Renal cortical epithelial cell (primary cell): ENCODE measurements around the gene C2CD4C. TPM values are rescaled to one million over a fixed set of nuclear protein-coding genes. Genes with fewer than 3 reads are reported as not detected.
"Not testable (repeated sequence)": the region's sequence is repeated elsewhere in the genome, so short reads cannot be mapped to it uniquely, and the experiment has no call there.

ENCODE experiments used
- DNase-seq: peaks from one replicate; pipeline ENCODE4 v3.0.0-alpha.2; 2011; ENCODE audit warnings: low read depth
- total RNA-seq: library from RNA; depleted of rRNA; stranded (reverse); fragments of >200 nt; gene quantifications from 2 replicates; pipeline ENCODE4 v1.2.3, GENCODE V29; 2014

Gene C2CD4C
- total RNA-seq, 1 donor from 2014 or later, result 0.20 TPM

- DNase-seq, result no peak
Measured at GRCh38 chr19:400976-401865, 7.7 kb downstream of the C2CD4C start.

DNA sequence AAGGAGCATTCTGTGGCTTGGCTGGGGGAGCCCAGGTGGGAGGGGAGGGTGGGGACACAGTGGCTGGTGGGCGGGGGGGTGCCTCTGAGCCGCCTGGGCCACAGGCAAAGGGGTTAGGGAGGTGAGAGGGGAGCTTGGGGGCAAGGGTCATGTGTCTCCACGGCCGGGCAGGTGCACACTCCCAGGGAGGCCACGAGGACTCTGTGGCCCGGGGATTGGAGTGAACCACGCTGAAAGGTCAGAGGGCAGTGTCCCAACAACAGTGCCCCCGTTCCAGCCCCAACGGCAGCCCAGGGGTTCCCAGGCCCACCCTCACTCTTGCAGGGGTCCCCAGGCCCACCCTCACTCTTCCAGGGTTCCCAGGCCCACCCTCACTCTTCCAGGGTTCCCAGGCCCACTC lies 9.6 kb downstream of the C2CD4C start:
- no peak for DNase-seq

DNA sequence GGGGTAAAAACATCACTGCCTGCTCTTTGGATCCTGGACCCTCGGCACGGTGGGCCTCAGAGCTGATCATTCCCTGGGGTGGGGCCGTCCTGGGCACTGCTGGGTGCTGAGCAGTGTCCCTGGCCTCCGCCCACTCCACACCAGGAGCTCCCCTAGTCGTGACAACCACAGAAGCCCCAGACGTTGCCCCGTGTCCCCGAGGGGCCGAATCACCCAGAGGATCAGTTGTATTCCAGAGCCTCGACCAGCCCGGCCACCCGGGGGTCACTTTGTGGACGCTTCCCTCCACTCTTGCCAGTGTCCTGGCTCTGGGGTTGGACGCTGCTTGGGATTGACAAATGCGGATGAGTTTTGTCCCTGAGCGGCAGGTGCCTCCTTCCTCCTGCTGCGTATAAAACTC lies 10.2 kb downstream of the C2CD4C start:
- DNase-seq, result no peak

- DNase-seq, result no peak
Measured at GRCh38 chr19:397941-398706, 10.8 kb downstream of the C2CD4C start.

DNA sequence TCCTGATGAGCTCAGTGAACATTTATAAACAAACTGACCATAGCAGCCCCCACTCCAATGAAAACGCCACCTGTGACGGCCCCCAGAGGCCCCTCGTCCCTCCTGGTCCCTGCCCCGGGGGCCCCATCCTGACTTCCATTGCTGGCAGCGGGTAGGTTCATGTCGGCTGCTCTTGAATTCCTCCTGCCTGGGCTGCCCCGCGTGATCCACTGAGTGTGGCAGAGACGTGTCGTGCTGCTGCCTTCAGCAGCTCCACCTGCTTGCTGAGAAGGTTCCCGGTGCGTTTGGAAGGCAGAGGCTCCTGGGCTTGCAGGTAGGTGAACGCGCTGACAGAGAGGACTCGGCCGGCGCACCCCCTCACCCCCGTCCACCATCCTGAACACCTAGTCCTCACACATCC lies 11.6 kb downstream of the C2CD4C start:
- DNase-seq, result no peak

DNA sequence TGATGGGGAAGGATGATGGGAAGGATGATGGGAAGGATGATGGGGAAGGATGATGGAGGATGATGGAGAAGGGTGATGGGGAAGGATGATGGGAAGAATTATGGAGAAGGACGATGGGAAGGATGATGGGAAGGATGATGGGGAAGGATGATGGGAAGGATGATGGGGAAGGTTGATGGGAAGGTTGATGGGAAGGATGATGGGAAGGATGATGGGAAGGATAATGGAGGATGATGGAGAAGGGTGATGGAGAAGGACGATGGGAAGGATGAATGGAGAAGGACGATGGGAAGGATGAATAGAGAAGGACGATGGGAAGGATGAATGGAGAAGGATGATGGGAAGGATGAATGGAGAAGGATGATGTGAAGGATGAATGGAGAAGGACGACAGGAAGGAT lies 13.5 kb downstream of the C2CD4C start:
- no peak for DNase-seq

GRCh38 chr19:394857-395256 lies 14.1 kb downstream of the C2CD4C start:
- DNase-seq, result not testable (repeated sequence)

DNA sequence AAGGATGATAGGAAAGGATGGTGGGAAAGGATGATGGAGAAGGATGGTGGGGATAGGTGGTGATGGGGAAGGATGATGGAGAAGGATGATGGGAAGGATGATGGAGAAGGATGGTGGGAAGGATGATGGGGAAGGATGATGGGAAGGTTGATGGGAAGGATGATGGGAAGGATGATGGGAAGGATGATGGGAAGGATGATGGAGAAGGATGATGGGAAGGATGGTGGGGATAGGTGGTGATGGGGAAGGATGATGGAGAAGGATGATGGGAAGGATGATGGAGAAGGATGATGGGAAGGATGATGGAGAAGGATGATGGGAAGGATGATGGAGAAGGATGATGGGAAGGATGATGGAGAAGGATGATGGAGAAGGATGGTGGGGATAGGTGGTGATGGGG lies 15.4 kb downstream of the C2CD4C start:
- DNase-seq, result not testable (repeated sequence)

- no peak for DNase-seq
Measured at GRCh38 chr19:392375-392970, 16.5 kb downstream of the C2CD4C start.

DNA sequence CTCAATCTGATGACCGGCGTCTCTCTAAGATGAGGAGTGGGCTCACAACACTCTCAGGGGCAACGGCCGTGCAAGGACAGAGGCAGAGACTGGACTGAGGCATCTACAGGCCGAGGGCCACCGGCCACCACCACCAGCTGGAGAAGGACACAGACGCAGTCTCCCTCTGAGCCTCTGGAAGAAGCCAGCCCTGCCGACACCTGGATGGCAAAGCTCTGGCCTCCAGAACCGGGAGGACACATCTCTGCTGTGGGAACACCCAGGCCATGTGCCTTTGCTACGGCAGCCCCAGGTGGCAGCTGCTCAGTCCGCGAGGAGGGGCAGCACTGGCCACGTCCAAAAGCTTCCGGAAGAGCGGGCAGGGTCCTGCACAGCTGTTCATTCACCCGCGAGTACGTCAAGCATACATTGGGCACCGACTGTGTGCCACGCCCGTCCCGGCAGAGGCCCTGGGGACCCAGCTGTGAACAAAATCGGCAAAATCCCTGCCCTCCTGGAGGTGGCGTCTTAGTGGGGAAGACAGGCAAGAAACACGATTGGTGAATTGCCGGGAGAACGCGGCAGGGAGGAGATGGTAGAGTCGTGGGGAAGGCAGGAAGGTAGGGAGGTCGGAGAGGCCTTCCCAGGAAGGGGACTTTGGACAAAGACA lies 17.1 kb downstream of the C2CD4C start:
- DNase-seq, result no peak

DNA sequence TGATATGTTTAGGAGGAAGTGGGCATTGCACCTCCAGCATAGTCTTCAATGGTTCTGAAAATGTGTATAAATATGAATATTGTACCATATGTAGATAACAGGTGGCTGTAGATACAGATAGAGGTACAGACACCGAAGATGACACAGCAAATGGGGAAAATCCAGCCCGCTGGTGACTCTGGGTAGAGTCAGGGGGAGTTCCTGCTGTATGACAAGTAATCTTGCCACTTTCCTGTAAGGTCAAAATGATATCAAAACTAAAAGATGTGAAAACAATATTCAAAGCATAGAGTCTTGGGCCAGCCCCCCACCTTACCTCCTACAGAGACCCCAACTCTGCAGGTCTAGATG lies 17.8 kb downstream of the C2CD4C start:
- no peak for DNase-seq

- DNase-seq, result no peak
Measured at GRCh38 chr19:390386-391206, 18.4 kb downstream of the C2CD4C start.

GRCh38 chr19:389935-390289 lies 19.0 kb downstream of the C2CD4C start:
- DNase-seq, result no peak

DNA sequence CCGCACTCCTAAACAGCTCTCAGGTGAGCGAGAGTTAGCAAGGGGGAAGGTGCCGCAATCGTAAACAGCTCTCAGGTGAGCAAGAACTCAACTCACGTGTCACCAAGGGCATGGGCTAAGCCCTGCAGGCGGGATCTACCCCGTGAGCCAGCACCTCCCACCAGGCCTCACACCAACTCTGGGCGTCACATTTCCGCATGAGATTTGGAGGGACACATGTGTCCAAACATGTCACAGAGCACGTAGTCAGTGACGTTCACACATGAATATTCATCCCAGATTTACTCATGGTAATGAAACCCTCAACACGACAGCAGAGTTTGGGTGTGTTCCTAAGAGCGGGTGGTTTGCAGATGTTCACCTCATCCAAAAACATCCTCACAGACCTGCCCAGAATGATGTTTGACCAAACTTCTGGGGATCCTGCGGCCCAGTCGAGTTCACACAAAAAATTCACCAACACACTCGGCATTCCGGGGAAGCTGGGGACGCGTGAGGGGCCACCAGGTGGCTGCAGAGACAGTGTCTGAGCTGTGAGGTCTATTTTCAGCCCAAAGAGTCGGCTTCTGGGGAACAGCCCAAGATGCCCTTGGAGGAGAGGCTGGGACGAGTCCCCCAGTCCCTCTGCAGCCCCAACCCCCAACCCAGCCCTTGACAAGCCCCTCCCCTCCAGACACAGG lies 19.6 kb downstream of the C2CD4C start:
- DNase-seq, result no peak

DNA sequence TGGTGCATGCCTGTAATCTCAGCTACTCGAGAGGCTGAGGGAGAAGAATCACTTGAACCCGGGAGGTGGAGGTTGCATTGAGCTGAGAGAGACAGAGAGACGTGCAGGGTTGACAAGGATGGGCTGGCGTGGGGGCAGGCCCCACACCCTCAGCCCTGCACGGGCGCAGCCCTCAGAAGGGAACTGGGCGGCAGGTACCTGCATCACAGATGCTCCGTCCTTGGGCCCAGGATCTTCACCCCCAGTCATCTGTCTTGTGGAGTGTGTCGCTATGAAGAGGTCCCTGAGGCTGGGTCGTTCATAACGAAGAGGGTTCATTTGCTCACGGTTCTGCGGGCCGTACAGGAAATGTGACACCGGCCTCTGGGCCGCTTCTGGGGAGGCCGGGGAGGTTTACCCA lies 20.3 kb downstream of the C2CD4C start:
- DNase-seq, result no peak

GRCh38 chr19:387777-388176 lies 21.2 kb downstream of the C2CD4C start:
- DNase-seq, result no peak

DNA sequence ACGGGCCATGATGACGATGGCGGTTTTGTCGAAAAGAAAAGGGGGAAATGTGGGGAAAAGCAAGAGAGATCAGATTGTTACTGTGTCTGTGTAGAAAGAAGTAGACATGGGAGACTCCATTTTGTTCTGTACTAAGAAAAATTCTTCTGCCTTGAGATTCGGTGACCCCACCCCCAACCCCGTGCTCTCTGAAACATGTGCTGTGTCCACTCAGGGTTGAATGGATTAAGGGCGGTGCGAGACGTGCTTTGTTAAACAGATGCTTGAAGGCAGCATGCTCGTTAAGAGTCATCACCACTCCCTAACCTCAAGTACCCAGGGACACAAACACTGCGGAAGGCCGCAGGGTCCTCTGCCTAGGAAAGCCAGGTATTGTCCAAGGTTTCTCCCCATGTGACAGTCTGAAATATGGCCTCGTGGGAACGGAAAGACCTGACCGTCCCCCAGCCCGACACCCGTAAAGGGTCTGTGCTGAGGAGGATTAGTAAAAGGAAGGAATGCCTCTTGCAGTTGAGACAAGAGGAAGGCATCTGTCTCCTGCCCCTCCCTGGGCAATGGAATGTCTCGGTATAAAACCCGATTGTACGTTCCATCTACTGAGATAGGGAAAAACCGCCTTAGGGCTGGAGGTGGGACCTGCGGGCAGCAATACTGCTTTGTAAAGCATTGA lies 22.2 kb downstream of the C2CD4C start:
- not testable (repeated sequence) for DNase-seq

- DNase-seq, result not testable (repeated sequence)
Measured at GRCh38 chr19:386189-386588, 22.8 kb downstream of the C2CD4C start.

GRCh38 chr19:384799-385169 lies 24.2 kb downstream of the C2CD4C start:
- DNase-seq, result no peak
